K562 (cell line): Measurements from ENCODE around the gene TCF3.

Experiments
- CHD2 ChIP-seq: IDR thresholded peaks from 2 replicates; pipeline ENCODE4 v1.6.1; 2011; ENCODE audit warnings: low read depth, low read length
- CTCF ChIP-seq, 3 experiments: IDR thresholded peaks in 2 of 3; conservative IDR thresholded peaks in 1 of 3; 2 replicates each; pipeline ENCODE4 v1.5.1; 2011 to 2012; ENCODE audit warnings: low read length in 3 of 3, mild to moderate bottlenecking in 3 of 3, control low read depth in 2 of 3, improper control_type of control experiment in 1 of 3, inconsistent platforms in 1 of 3, low read depth in 1 of 3, mixed read lengths in 1 of 3, moderate library complexity in 1 of 3; ENCODE audit not compliant: insufficient read depth in 2 of 3
- DDX20 ChIP-seq: fragments of 450-650 bp; IDR thresholded peaks from 2 replicates; pipeline ENCODE4 v1.6.1; 2016; ENCODE audit warnings: missing genetic modification characterization, low read depth, mild to moderate bottlenecking, missing compliant biosample characterization, moderate library complexity
- MAFK ChIP-seq: IDR thresholded peaks from 2 replicates; pipeline ENCODE4 v1.6.1; 2011; ENCODE audit warnings: low read length, improper control_type of control experiment
- RBBP5 ChIP-seq: fragments of 200-600 bp; sonication (generic); IDR thresholded peaks from 2 replicates; pipeline ENCODE4 v1.6.1; 2012; ENCODE audit warnings: borderline replicate concordance, mild to moderate bottlenecking, low read length, control low read depth, inconsistent platforms; ENCODE audit not compliant: insufficient read depth, poor library complexity, severe bottlenecking
- TAL1 ChIP-seq: fragments of 450-650 bp; IDR thresholded peaks from 2 replicates; pipeline ENCODE4 v1.6.1; 2016; ENCODE audit warnings: mild to moderate bottlenecking
- TF ChIP-seq, protein P1 (sequence below): sonication (generic); formaldehyde crosslinking; IDR thresholded peaks from 2 replicates; pipeline ENCODE4 v1.8.0; 2022; ENCODE audit warnings: mild to moderate bottlenecking, missing genetic modification reagents, borderline replicate concordance
- TF ChIP-seq, protein P2 (sequence below): sonication (generic); formaldehyde crosslinking; IDR thresholded peaks from 2 replicates; pipeline ENCODE4 v1.8.0; 2023; ENCODE audit warnings: mild to moderate bottlenecking, missing genetic modification reagents

DNA sequence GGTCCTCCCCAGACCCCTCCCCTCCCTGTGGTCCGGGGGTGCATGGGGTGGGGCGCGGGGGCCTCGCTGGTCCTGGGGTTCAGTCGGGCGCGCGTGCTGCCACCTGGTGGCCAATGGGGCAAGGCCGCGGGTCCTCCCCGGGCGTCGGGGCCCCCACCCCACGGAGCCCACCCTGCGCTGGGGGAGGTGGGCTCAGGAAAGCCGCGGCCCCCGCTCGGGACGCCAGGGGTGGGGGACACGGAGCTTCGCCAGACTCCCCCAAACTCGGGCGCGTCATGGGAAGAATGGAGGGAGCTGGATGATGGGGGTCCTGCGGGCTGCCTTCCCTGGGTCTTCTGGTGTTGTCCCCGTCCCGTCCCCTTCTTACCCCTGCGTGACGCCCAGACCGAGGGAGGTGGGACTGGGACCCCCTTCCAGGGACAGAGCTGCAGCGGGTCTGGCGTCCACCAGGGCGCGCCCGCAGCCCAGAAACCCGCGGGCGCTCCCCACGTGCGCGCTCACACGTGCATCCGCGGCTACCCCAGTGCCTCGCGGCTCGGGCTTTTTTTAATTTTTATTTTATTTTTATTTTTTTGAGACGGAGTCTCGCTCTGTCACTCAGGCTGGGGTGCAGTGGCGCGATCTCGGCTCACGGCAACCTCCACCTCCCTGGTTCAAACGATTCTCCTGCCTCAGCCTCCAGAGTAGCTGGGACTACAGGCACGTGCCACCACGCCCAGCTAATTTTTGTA is 19.8 kb upstream of the TCF3 start:
- TF ChIP-seq DDX20 (tag) (no peak), TAL1 (no peak), CHD2 (no peak), RBBP5 (no peak), MAFK (no peak), CTCF (IDR thresholded peaks at IDR 0.05 in 2 of 3, conservative IDR thresholded peaks at IDR 0.05 in 1 of 3; ENCODE audit: insufficient read depth in 2 of 3, low read depth in 1 of 3, low read length in 3 of 3) (peak; percentile 91 to 92 (median 91))
- TF ChIP-seq, protein P1, sequence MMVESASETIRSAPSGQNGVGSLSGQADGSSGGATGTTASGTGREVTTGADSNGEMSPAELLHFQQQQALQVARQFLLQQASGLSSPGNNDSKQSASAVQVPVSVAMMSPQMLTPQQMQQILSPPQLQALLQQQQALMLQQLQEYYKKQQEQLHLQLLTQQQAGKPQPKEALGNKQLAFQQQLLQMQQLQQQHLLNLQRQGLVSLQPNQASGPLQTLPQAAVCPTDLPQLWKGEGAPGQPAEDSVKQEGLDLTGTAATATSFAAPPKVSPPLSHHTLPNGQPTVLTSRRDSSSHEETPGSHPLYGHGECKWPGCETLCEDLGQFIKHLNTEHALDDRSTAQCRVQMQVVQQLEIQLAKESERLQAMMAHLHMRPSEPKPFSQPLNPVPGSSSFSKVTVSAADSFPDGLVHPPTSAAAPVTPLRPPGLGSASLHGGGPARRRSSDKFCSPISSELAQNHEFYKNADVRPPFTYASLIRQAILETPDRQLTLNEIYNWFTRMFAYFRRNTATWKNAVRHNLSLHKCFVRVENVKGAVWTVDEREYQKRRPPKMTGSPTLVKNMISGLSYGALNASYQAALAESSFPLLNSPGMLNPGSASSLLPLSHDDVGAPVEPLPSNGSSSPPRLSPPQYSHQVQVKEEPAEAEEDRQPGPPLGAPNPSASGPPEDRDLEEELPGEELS (CRISPR knock-in tag), result no peak
- TF ChIP-seq, protein P2, sequence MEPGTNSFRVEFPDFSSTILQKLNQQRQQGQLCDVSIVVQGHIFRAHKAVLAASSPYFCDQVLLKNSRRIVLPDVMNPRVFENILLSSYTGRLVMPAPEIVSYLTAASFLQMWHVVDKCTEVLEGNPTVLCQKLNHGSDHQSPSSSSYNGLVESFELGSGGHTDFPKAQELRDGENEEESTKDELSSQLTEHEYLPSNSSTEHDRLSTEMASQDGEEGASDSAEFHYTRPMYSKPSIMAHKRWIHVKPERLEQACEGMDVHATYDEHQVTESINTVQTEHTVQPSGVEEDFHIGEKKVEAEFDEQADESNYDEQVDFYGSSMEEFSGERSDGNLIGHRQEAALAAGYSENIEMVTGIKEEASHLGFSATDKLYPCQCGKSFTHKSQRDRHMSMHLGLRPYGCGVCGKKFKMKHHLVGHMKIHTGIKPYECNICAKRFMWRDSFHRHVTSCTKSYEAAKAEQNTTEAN (CRISPR knock-in tag), result no peak
